Glutamatergic neuron (in vitro differentiated cells): ENCODE measurements around the gene INF2. TPM values are rescaled to one million over a fixed set of nuclear protein-coding genes. Genes with fewer than 3 reads are reported as not detected.

Experiments
- DNase-seq: peaks from one replicate; pipeline ENCODE4 v3.0.0; 2022
- H3K27ac Mint-ChIP-seq: one replicate; pipeline ENCODE4 v1.8.0; 2020; ENCODE audit warnings: mild to moderate bottlenecking, mixed read lengths, inconsistent platforms; ENCODE audit not compliant: unreplicated experiment
- H3K27me3 Mint-ChIP-seq: one replicate; pipeline ENCODE4 v1.8.0; 2020; ENCODE audit warnings: mild to moderate bottlenecking, moderate library complexity, mixed read lengths, inconsistent platforms; ENCODE audit not compliant: unreplicated experiment
- H3K36me3 Mint-ChIP-seq: one replicate; pipeline ENCODE4 v1.8.0; 2020; ENCODE audit warnings: mild to moderate bottlenecking, mixed read lengths, inconsistent platforms; ENCODE audit not compliant: unreplicated experiment
- H3K4me1 Mint-ChIP-seq: one replicate; pipeline ENCODE4 v1.8.0; 2020; ENCODE audit warnings: mild to moderate bottlenecking, low read depth, mixed read lengths, inconsistent platforms; ENCODE audit not compliant: unreplicated experiment
- H3K4me3 Mint-ChIP-seq: one replicate; pipeline ENCODE4 v1.8.0; 2020; ENCODE audit warnings: mild to moderate bottlenecking, mixed read lengths, inconsistent platforms; ENCODE audit not compliant: unreplicated experiment
- H3K9me3 Mint-ChIP-seq: one replicate; pipeline ENCODE4 v1.8.0; 2020; ENCODE audit warnings: mild to moderate bottlenecking, moderate library complexity, mixed read lengths, inconsistent platforms; ENCODE audit not compliant: unreplicated experiment
- CTCF ChIP-seq: fragments of 200-600 bp; sonication (generic); IDR thresholded peaks from one replicate; pipeline ENCODE4 v1.5.0; 2021; ENCODE audit not compliant: partially characterized antibody, unreplicated experiment
- total RNA-seq: library from RNA; stranded (reverse); fragmentation: NEBNext Ultra II Directional; extraction: Animal tissue kit (Norgen Biotek cat#: 25700); gene quantifications from one replicate; pipeline ENCODE4 v1.2.1, GENCODE V29; 2021; ENCODE audit not compliant: unreplicated experiment

Gene INF2
- total RNA-seq, 1 donor from 2014 or later = 11.8 TPM

GRCh38 chr14:104687601-104688504 is 1.6 kb upstream of the INF2 start:
- no peak for DNase-seq
- TF ChIP-seq CTCF = no peak
- H3K27me3 Mint-ChIP-seq = no peaks in the 10 kb centered on the region
- H3K9me3 Mint-ChIP-seq = peaks cover 1% of the 10 kb centered on the region
- no peaks in the 10 kb centered on the region for H3K4me1 Mint-ChIP-seq
- H3K4me3 Mint-ChIP-seq = no peak overlapping the region
- H3K36me3 Mint-ChIP-seq = no peaks in the 10 kb centered on the region
- no peak overlapping the region for H3K27ac Mint-ChIP-seq

- Mint-ChIP-seq H3K9me3 (peaks cover 1% of the 10 kb centered on the region), H3K4me3 (no peak overlapping the region), H3K36me3 (no peaks in the 10 kb centered on the region), H3K4me1 (no peaks in the 10 kb centered on the region), H3K27ac (no peak overlapping the region), H3K27me3 (no peaks in the 10 kb centered on the region)
- TF ChIP-seq CTCF = no peak
- DNase-seq = no peak
These were observed 811 bp upstream of the INF2 start for GRCh38 chr14:104688505-104689108.

- TF ChIP-seq CTCF = no peak
- no peaks in the 10 kb centered on the region for H3K36me3 Mint-ChIP-seq
- no peak overlapping the region for H3K27ac Mint-ChIP-seq
- no peak overlapping the region for H3K4me3 Mint-ChIP-seq
- no peaks in the 10 kb centered on the region for H3K4me1 Mint-ChIP-seq
- peaks cover 1% of the 10 kb centered on the region for H3K9me3 Mint-ChIP-seq
- no peak for DNase-seq
- H3K27me3 Mint-ChIP-seq = no peaks in the 10 kb centered on the region
These were observed 678 bp downstream of the INF2 start for GRCh38 chr14:104689881-104690711.

GRCh38 chr14:104690861-104691455 is 1.5 kb downstream of the INF2 start:
- no peak for TF ChIP-seq CTCF
- H3K9me3 Mint-ChIP-seq = peaks cover 3% of the 10 kb centered on the region
- no peak overlapping the region for H3K4me3 Mint-ChIP-seq
- H3K36me3 Mint-ChIP-seq = no peaks in the 10 kb centered on the region
- DNase-seq = no peak
- H3K27ac Mint-ChIP-seq = no peak overlapping the region
- H3K27me3 Mint-ChIP-seq = no peaks in the 10 kb centered on the region
- no peaks in the 10 kb centered on the region for H3K4me1 Mint-ChIP-seq
